ENCODE measurements around the gene PLAC8. TPM values are rescaled to one million over a fixed set of nuclear protein-coding genes. Genes with fewer than 3 reads are reported as not detected.
A peak's percentile ranks its signal among the peaks of the same experiment; 100 is the strongest.

The PLAC8 gene
- total and polyA plus RNA-seq, 2 of the 8 experiments (the other 6 are each of a cell fraction or from before 2014, with no cell fraction given): 0.98 to 1.1 TPM

DNA sequence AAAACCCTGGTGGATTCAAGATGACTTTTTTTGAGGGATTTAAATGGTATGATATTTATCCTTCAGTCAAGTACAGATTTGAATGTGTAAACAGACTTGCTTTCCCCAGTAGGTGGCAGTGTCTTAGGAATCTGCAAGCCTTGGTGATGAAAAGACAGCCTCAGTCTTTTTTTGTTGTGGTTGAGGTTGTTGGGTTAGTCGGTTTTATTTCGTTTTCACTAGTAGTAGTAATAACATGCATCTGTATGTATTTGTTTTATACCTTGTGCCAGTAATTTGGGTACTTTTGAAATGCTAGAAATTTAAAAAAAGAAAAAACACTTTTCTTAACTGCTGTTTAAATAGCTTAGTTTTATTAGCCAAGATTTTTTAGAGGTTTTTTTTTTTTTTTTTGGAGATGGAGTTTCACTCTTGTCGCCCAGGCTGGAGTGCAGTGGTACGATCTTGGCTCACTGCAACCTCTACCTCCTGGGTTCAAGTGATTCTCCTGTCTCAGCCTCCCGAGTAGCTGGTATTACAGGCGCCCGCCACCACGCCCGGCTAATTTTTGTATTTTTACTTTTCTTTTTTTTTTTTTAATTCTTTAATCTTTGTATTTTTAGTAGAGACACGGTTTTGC is 40.3 kb downstream of the PLAC8 start:
- Histone ChIP-seq H3K18ac (ENCODE audit: extremely low read depth, low read length) (no peak overlapping the region), H3K9ac (replicated peaks in 1 of 4; ENCODE audit: extremely low read depth in 1 of 4, low read depth in 3 of 4, low read length in 3 of 4) (no peak overlapping the region), H3K4me1 (replicated peaks in 1 of 4; ENCODE audit: control insufficient read depth in 3 of 4, insufficient read depth in 4 of 4, low read length in 3 of 4) (no peaks in the 10 kb centered on the region), H3K9me3 (ENCODE audit: insufficient read depth in 2 of 2, low read depth in 1 of 2, low read length in 1 of 2) (no peaks in the 10 kb centered on the region), H3K79me1 (ENCODE audit: low read depth, low read length) (no peaks in the 10 kb centered on the region), H3K79me2 (ENCODE audit: control insufficient read depth in 1 of 2, insufficient read depth in 2 of 2, low read length in 2 of 2) (no peaks in the 10 kb centered on the region), H2BK15ac (ENCODE audit: low read length) (no peak overlapping the region), H3K27me3 (replicated peaks in 1 of 4; ENCODE audit: control insufficient read depth in 3 of 4, extremely low read depth in 1 of 4, insufficient read depth in 3 of 4, low read length in 3 of 4) (no peaks in the 10 kb centered on the region), H4K5ac (ENCODE audit: insufficient read length, low read depth, low read length) (no peak overlapping the region), H2BK20ac (ENCODE audit: low read length) (no peak overlapping the region), H3K14ac (ENCODE audit: insufficient read length) (no peak overlapping the region), H4K8ac (ENCODE audit: extremely low read depth, insufficient read depth, low read length) (no peak overlapping the region), H2BK5ac (ENCODE audit: low read depth, low read length) (no peak overlapping the region), H3K4ac (replicated peaks; ENCODE audit: insufficient read length, low read depth, low read length) (no peak overlapping the region), H3K23ac (ENCODE audit: insufficient read length) (no peak overlapping the region), H3K27ac (ENCODE audit: low read depth, low read length) (no peak overlapping the region), H3K4me3 (ENCODE audit: extremely low read depth in 1 of 4, insufficient read depth in 2 of 4, low read depth in 3 of 4, low read length in 4 of 4) (no peak overlapping the region), H3K56ac (replicated peaks; ENCODE audit: insufficient read length, low read depth, low read length) (no peak overlapping the region), H4K91ac (replicated peaks; ENCODE audit: insufficient read length, low read length) (no peak overlapping the region), H2BK120ac (replicated peaks; ENCODE audit: low read depth, low read length) (no peak overlapping the region), H4K20me1 (replicated peaks in 1 of 2; ENCODE audit: control insufficient read depth in 1 of 2, insufficient read depth in 2 of 2, low read length in 2 of 2) (no peaks in the 10 kb centered on the region), H2BK12ac (ENCODE audit: low read depth, low read length) (no peak overlapping the region), H3K36me3 (ENCODE audit: control insufficient read depth in 2 of 4, insufficient read depth in 4 of 4, low read length in 3 of 4) (peaks cover 0 to 7% (median 5%) of the 10 kb centered on the region in 4 experiments; a peak in 7 of 8 replicates), H3K4me2 (ENCODE audit: insufficient read depth in 1 of 2, low read depth in 2 of 2, low read length in 2 of 2) (no peak overlapping the region), H2AK5ac (ENCODE audit: low read depth, low read length) (no peak overlapping the region), H3K23me2 (ENCODE audit: low read depth, low read length) (no peaks in the 10 kb centered on the region), H2AFZ (ENCODE audit: low read length) (no peak overlapping the region)
- DNase-seq (ENCODE audit: low read depth in 1 of 2, low spot score in 2 of 2) (no peak), FAIRE-seq (peak; percentile 39)
- 69% methylated on average over 6 of the region's 10 CpGs; no CpG with 5 or more reads in 1 of the 2 experiments for WGBS, 2 experiments (ENCODE audit: extremely low coverage in 1 of 2, insufficient coverage in 1 of 2, insufficient read length in 1 of 2, insufficient replicate concordance in 2 of 2, low coverage in 1 of 2, low lambda C conversion rate in 2 of 2, missing lambda C conversion rate in 1 of 2)
- ChIA-PET POLR2A (ENCODE audit: partially characterized antibody) (interaction anchor here (0.7 kb wide), 1 partner anchor 46 kb away, joined by 3 read pairs; no protein-coding TSS in a partner anchor), CTCF (ENCODE audit: partially characterized antibody) (interaction anchor here (0.6 to 3.8 kb wide), 31 partner anchors 9 to 1608 kb away, joined by 3 to 37 read pairs (median 4); partner anchors contain the start of gene COPS4)
- TF ChIP-seq TAF7 (optimal IDR thresholded peaks at IDR 0.05; ENCODE audit: borderline replicate concordance, low read depth, low read length): no peak
- TF ChIP-seq, protein P1, sequence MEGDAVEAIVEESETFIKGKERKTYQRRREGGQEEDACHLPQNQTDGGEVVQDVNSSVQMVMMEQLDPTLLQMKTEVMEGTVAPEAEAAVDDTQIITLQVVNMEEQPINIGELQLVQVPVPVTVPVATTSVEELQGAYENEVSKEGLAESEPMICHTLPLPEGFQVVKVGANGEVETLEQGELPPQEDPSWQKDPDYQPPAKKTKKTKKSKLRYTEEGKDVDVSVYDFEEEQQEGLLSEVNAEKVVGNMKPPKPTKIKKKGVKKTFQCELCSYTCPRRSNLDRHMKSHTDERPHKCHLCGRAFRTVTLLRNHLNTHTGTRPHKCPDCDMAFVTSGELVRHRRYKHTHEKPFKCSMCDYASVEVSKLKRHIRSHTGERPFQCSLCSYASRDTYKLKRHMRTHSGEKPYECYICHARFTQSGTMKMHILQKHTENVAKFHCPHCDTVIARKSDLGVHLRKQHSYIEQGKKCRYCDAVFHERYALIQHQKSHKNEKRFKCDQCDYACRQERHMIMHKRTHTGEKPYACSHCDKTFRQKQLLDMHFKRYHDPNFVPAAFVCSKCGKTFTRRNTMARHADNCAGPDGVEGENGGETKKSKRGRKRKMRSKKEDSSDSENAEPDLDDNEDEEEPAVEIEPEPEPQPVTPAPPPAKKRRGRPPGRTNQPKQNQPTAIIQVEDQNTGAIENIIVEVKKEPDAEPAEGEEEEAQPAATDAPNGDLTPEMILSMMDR (IDR thresholded peaks at IDR 0.05; ENCODE audit: control extremely low read depth in 1 of 3, insufficient read depth in 1 of 3, low read depth in 1 of 3, low read length in 3 of 3): peak in 2 of 3 experiments; percentile 62 to 71; a peak in 3 of 4 replicates
- TF ChIP-seq CTBP2 (IDR thresholded peaks at IDR 0.05; ENCODE audit: borderline replicate concordance, insufficient read depth, insufficient read length, low read length): no peak
- no peak for TF ChIP-seq SIN3A (conservative IDR thresholded peaks at IDR 0.05 in 1 of 2, IDR thresholded peaks at IDR 0.05 in 1 of 2; ENCODE audit: low read depth in 1 of 2, low read length in 2 of 2)
- TF ChIP-seq RAD21 (IDR thresholded peaks at IDR 0.05 in 1 of 2, conservative IDR thresholded peaks at IDR 0.05 in 1 of 2; ENCODE audit: low read depth in 2 of 2, low read length in 2 of 2): peak; percentile 71 to 76
- TF ChIP-seq, protein P2, sequence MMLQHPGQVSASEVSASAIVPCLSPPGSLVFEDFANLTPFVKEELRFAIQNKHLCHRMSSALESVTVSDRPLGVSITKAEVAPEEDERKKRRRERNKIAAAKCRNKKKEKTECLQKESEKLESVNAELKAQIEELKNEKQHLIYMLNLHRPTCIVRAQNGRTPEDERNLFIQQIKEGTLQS (IDR thresholded peaks at IDR 0.05; ENCODE audit: insufficient read depth, low read depth, low read length): no peak
- no peak for TF ChIP-seq RBBP5 (IDR thresholded peaks at IDR 0.05; ENCODE audit: borderline replicate concordance, low read depth, low read length)
- TF ChIP-seq JUN (IDR thresholded peaks at IDR 0.05; ENCODE audit: low read depth, low read length): no peak
